MCF 10A (cell line): ENCODE results near the gene CSHL1. TPM values are rescaled to one million over a fixed set of nuclear protein-coding genes. Genes with fewer than 3 reads are reported as not detected.

Experiments used
- BruUV-seq: library from RNA; stranded (reverse); fragments of 400-500 nt; replicated peaks from 2 replicates; lab custom pipeline; 2021; lab: Mats Ljungman, UMichigan
- CTCF ChIA-PET: fragments of 300-600 bp; sonication (Branson Sonifier 250); formaldehyde crosslinking; extraction: SDS; loops from one replicate; lab custom pipeline; 2021; ENCODE audit warnings: antibody characterized with exemption, inconsistent platforms; lab: Yijun Ruan, JAX
- POLR2A ChIA-PET: fragments of 300-600, 350-650 bp; sonication (Branson Sonifier 250); formaldehyde crosslinking; extraction: SDS; loops from one replicate; lab custom pipeline; 2020; ENCODE audit warnings: antibody characterized with exemption, inconsistent platforms; lab: Yijun Ruan, JAX
- DNase-seq: peaks from one replicate; pipeline ENCODE4 v3.0.0-alpha.2; 2018; ENCODE audit not compliant: unreplicated experiment
- H3K27ac Mint-ChIP-seq: one replicate; pipeline ENCODE4 v1.8.0; 2022; ENCODE audit warnings: mild to moderate bottlenecking, low read depth, mixed read lengths; ENCODE audit not compliant: unreplicated experiment
- H3K27me3 Mint-ChIP-seq: one replicate; pipeline ENCODE4 v1.8.0; 2022; ENCODE audit warnings: mixed read lengths; ENCODE audit not compliant: insufficient read depth, unreplicated experiment
- H3K36me3 Mint-ChIP-seq: one replicate; pipeline ENCODE4 v1.8.0; 2022; ENCODE audit warnings: mild to moderate bottlenecking, moderate library complexity, mixed read lengths; ENCODE audit not compliant: insufficient read depth, unreplicated experiment
- H3K4me1 Mint-ChIP-seq: one replicate; pipeline ENCODE4 v1.8.0; 2022; ENCODE audit warnings: mixed read lengths; ENCODE audit not compliant: insufficient read depth, unreplicated experiment
- H3K4me3 Mint-ChIP-seq: one replicate; pipeline ENCODE4 v1.8.0; 2022; ENCODE audit warnings: mild to moderate bottlenecking, moderate library complexity, mixed read lengths; ENCODE audit not compliant: unreplicated experiment
- H3K9me3 Mint-ChIP-seq: one replicate; pipeline ENCODE4 v1.8.0; 2022; ENCODE audit warnings: mixed read lengths; ENCODE audit not compliant: unreplicated experiment
- CTCF ChIP-seq: fragments of 200-600 bp; IDR thresholded peaks from one replicate; pipeline ENCODE4 v1.8.0; 2022; ENCODE audit warnings: antibody characterized with exemption, mild to moderate bottlenecking; ENCODE audit not compliant: unreplicated experiment
- intact Hi-C: fragments of 100-400 bp; cut with micrococcal nuclease; formaldehyde crosslinking; loops from 2 replicates; pipeline ENCODE4 v1.14.1; 2022
- total RNA-seq: library from RNA; stranded (reverse); gene quantifications from 2 replicates; pipeline ENCODE4 v1.2.3, GENCODE V29; 2022

The CSHL1 gene
- total RNA-seq, 1 experiment from 2014 or later: not detected

GRCh38 chr17:63931981-63932561, 21.0 kb upstream of the CSHL1 start, which contains the start of gene CD79B:
CD79B (minus strand) TSS chr17:63932331; CDS start chr17:63932261, 70 bp downstream.
- POLR2A ChIA-PET: interaction anchor here (0.6 kb wide), 1 partner anchor 92 kb away, joined by 4 read pairs; no protein-coding TSS in a partner anchor
- no TSS peak for BruUV-seq
- DNase-seq: no peak
- no peaks in the 10 kb centered on the region for H3K9me3 Mint-ChIP-seq
- H3K4me1 Mint-ChIP-seq: no peaks in the 10 kb centered on the region
- H3K4me3 Mint-ChIP-seq: no peak within 1 kb of the TSS
- intact Hi-C loops: no loop called here
- CTCF ChIA-PET: interaction anchor here (0.6 to 3.5 kb wide), 2 partner anchors 13 to 731 kb away, joined by 4 to 21 read pairs; partner anchors contain the start of gene GH1
- TF ChIP-seq CTCF: no peak
- H3K27me3 Mint-ChIP-seq: peaks cover 12% of the 10 kb centered on the region
- no peaks in the 10 kb centered on the region for H3K36me3 Mint-ChIP-seq
- H3K27ac Mint-ChIP-seq: no peak within 1 kb of the TSS

GRCh38 chr17:63930951-63931575, 20.0 kb upstream of the CSHL1 start:
- no TSS peak for BruUV-seq
- TF ChIP-seq CTCF: no peak

GRCh38 chr17:63929860-63930766, 19.1 kb upstream of the CSHL1 start:
- ChIA-PET CTCF (interaction anchor here (0.8 to 2.4 kb wide), 3 partner anchors 11 to 20 kb away, joined by 3 to 18 read pairs (median 4); partner anchors contain the start of gene GH1), POLR2A (interaction anchor here (0.9 kb wide), 1 partner anchor 297 kb away, joined by 3 read pairs; no protein-coding TSS in a partner anchor)
- no peak for DNase-seq
- H3K4me1 Mint-ChIP-seq: no peaks in the 10 kb centered on the region
- no peak overlapping the region for H3K27ac Mint-ChIP-seq
- no peak overlapping the region for H3K4me3 Mint-ChIP-seq
- TF ChIP-seq CTCF: no peak
- no peaks in the 10 kb centered on the region for H3K27me3 Mint-ChIP-seq
- no TSS peak for BruUV-seq
- H3K36me3 Mint-ChIP-seq: no peaks in the 10 kb centered on the region
- intact Hi-C loops: no loop called here
- no peaks in the 10 kb centered on the region for H3K9me3 Mint-ChIP-seq

More at GRCh38 chr17:63930951-63931575, 20.0 kb upstream of the CSHL1 start:
- no peaks in the 10 kb centered on the region for H3K4me1 Mint-ChIP-seq
- intact Hi-C loops: no loop called here
- no peaks in the 10 kb centered on the region for H3K36me3 Mint-ChIP-seq
- ChIA-PET POLR2A (no interaction called here), CTCF (interaction anchor here (0.5 to 3.5 kb wide), 3 partner anchors 10 to 860 kb away, joined by 3 to 21 read pairs (median 3); partner anchors contain the start of gene GH1)
- no peak for DNase-seq
- H3K27me3 Mint-ChIP-seq: peaks cover 7% of the 10 kb centered on the region
- no peak overlapping the region for H3K4me3 Mint-ChIP-seq
- no peak overlapping the region for H3K27ac Mint-ChIP-seq
- H3K9me3 Mint-ChIP-seq: no peaks in the 10 kb centered on the region
